Sigmoid colon (tissue), 7 donors: ENCODE data around the gene BBX. TPM values are rescaled to one million over a fixed set of nuclear protein-coding genes. Genes with fewer than 3 reads are reported as not detected.

Experiments
- DNase-seq: peaks from one replicate; pipeline ENCODE4 v3.0.0-alpha.2; 2019
- H3K27ac ChIP-seq, 4 donors: fragments of 200-600 bp; sonication (generic); one replicate each; pipeline ENCODE4 v1.5.1; 2016 to 2019; ENCODE audit warnings: mild to moderate bottlenecking in 1 of 4
- H3K27me3 ChIP-seq, 3 donors: fragments of 200-600 bp; sonication (generic); one replicate each; pipeline ENCODE4 v1.5.1; 2019; ENCODE audit warnings: mild to moderate bottlenecking in 1 of 3
- H3K36me3 ChIP-seq, 4 donors: fragments of 200-600 bp; sonication (generic); one replicate each; pipeline ENCODE4 v1.5.1; 2016 to 2019
- H3K4me1 ChIP-seq, 4 donors: fragments of 200-600 bp; sonication (generic); one replicate each; pipeline ENCODE4 v1.5.1; 2017 to 2019
- H3K4me3 ChIP-seq, 4 donors: fragments of 200-600 bp; sonication (generic); one replicate each; pipeline ENCODE4 v1.5.1; 2017 to 2019; ENCODE audit warnings: mild to moderate bottlenecking in 2 of 4, moderate library complexity in 1 of 4
- H3K9me3 ChIP-seq, 4 donors: fragments of 200-600 bp in 3 of 4; sonication (generic) in 3 of 4; one replicate each; pipeline versions ENCODE4 v1.5.1 to v1.6.1; 2013 to 2019
- EP300 ChIP-seq, 4 donors: sonication (generic); formaldehyde crosslinking; IDR thresholded peaks; one replicate each; pipeline ENCODE4 v1.6.1; 2017; ENCODE audit warnings: antibody characterized with exemption in 4 of 4
- POLR2A ChIP-seq, 2 donors: fragments of 450-650 bp; IDR thresholded peaks; one replicate each; pipeline ENCODE4 v1.6.1; 2016; ENCODE audit warnings: antibody characterized with exemption in 2 of 2, mild to moderate bottlenecking in 2 of 2, moderate library complexity in 2 of 2
- POLR2AphosphoS5 ChIP-seq, 4 donors: sonication (generic); formaldehyde crosslinking; IDR thresholded peaks; one replicate each; pipeline ENCODE4 v1.6.1; 2017; ENCODE audit warnings: antibody characterized with exemption in 4 of 4
- WGBS, 2 donors: extraction: QIAGEN DNeasy Blood & Tissue Kit; methylation state at CpG; one replicate each; pipeline ENCODE4 v1.1.7; 2013; 5-methylcytosine and 5-hydroxymethylcytosine counted together
- intact Hi-C: fragments of 100-400 bp; cut with DNase I; formaldehyde crosslinking; loops from one replicate; pipeline ENCODE4 v1.15.1; 2023
- polyA plus RNA-seq, 3 donors: library from polyadenylated mRNA; stranded (reverse); fragments of 200-250 nt; gene quantifications; one replicate each; pipeline ENCODE4 v1.2.3, GENCODE V29; 2013
- total RNA-seq, 4 donors: library from RNA; depleted of rRNA; stranded (reverse); fragments of >200 nt; gene quantifications; one replicate each; pipeline ENCODE4 v1.1.0, GENCODE V29; 2016
- TF ChIP-seq, protein P1 (sequence below), 4 experiments: fragments of 450-650 bp in 3 of 4; fragments of 200-600 bp in 1 of 4; IDR thresholded peaks; one replicate each; pipeline ENCODE4 v1.5.1; 2016 to 2019; ENCODE audit warnings: antibody characterized with exemption in 4 of 4, mild to moderate bottlenecking in 3 of 4, moderate library complexity in 2 of 4
- donor health status: healthy with polysubstance abuse.
- donor health status: Bipolar disorder and iron deficiency.
- donor health status: healthy.

The BBX gene
- total and polyA plus RNA-seq, 7 donors, result 3.0 to 93.3 (median 71.1) TPM

- DNase-seq, result no peak
- H3K4me1 ChIP-seq, result no peaks in the 10 kb centered on the region
- H3K36me3 ChIP-seq, result no peaks in the 10 kb centered on the region
- H3K27ac ChIP-seq, result no peak overlapping the region
- H3K4me3 ChIP-seq, result no peak overlapping the region
- no peaks in the 10 kb centered on the region for H3K27me3 ChIP-seq
- no peaks in the 10 kb centered on the region for H3K9me3 ChIP-seq
- WGBS, 2 donors, result 56 to 64% methylated on average over 1 of the region's 1 CpG
- no peak for TF ChIP-seq POLR2A (IDR thresholded peaks at IDR 0.05)
- TF ChIP-seq, protein P1, sequence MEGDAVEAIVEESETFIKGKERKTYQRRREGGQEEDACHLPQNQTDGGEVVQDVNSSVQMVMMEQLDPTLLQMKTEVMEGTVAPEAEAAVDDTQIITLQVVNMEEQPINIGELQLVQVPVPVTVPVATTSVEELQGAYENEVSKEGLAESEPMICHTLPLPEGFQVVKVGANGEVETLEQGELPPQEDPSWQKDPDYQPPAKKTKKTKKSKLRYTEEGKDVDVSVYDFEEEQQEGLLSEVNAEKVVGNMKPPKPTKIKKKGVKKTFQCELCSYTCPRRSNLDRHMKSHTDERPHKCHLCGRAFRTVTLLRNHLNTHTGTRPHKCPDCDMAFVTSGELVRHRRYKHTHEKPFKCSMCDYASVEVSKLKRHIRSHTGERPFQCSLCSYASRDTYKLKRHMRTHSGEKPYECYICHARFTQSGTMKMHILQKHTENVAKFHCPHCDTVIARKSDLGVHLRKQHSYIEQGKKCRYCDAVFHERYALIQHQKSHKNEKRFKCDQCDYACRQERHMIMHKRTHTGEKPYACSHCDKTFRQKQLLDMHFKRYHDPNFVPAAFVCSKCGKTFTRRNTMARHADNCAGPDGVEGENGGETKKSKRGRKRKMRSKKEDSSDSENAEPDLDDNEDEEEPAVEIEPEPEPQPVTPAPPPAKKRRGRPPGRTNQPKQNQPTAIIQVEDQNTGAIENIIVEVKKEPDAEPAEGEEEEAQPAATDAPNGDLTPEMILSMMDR (IDR thresholded peaks at IDR 0.05), result no peak
- no peak for TF ChIP-seq POLR2AphosphoS5 (IDR thresholded peaks at IDR 0.05)
- TF ChIP-seq EP300 (IDR thresholded peaks at IDR 0.05), result no peak
- intact Hi-C loops, result no loop called here
Observed at GRCh38 chr3:107581230-107581629, 58.5 kb downstream of the BBX start.

GRCh38 chr3:107588217-107588616, 65.5 kb downstream of the BBX start:
- no peak for DNase-seq
- no peak overlapping the region for H3K27ac ChIP-seq
- H3K9me3 ChIP-seq, result no peaks in the 10 kb centered on the region
- no peaks in the 10 kb centered on the region for H3K36me3 ChIP-seq
- H3K4me3 ChIP-seq, result no peak overlapping the region
- H3K27me3 ChIP-seq, result no peaks in the 10 kb centered on the region
- 18 to 56% methylated on average over 1 of the region's 1 CpG for WGBS, 2 donors
- TF ChIP-seq POLR2AphosphoS5 (IDR thresholded peaks at IDR 0.05), result no peak
- no peak for TF ChIP-seq POLR2A (IDR thresholded peaks at IDR 0.05)
- no peak for TF ChIP-seq EP300 (IDR thresholded peaks at IDR 0.05)
- TF ChIP-seq, protein P1 (IDR thresholded peaks at IDR 0.05), result no peak
- no peaks in the 10 kb centered on the region for H3K4me1 ChIP-seq
- intact Hi-C loops, result no loop called here

GRCh38 chr3:107589454-107589853, 66.7 kb downstream of the BBX start:
- H3K9me3 ChIP-seq, result no peaks in the 10 kb centered on the region
- WGBS, 2 donors, result 44 to 77% methylated on average over 1 of the region's 1 CpG
- H3K4me3 ChIP-seq, result no peak overlapping the region
- no peaks in the 10 kb centered on the region for H3K36me3 ChIP-seq
- intact Hi-C loops, result no loop called here
- TF ChIP-seq POLR2AphosphoS5 (IDR thresholded peaks at IDR 0.05) (no peak), POLR2A (IDR thresholded peaks at IDR 0.05) (no peak), EP300 (IDR thresholded peaks at IDR 0.05) (no peak)
- TF ChIP-seq, protein P1 (IDR thresholded peaks at IDR 0.05), result no peak
- H3K27ac ChIP-seq, result no peak overlapping the region
- no peaks in the 10 kb centered on the region for H3K27me3 ChIP-seq
- DNase-seq, result no peak
- H3K4me1 ChIP-seq, result no peaks in the 10 kb centered on the region

DNA sequence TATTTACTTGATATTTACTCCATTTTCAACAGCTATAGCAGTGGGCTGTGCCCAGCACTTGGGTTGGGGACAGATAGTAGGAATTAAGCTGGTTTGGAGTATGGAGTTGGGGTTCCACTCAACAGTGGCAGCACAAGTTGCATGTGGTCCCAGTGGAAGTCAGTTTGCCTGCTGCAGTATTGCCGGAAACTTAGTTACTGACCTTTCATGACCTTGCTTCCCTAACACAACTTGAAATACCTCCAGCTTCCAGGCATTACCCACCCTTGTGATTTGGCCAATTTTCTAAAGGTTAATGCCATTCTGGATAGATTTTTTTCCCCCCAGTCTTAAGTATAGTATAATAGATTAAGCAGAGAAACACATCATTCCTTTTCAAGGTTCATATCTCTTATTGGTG, 68.0 kb downstream of the BBX start:
- Histone ChIP-seq H3K4me3 (no peak overlapping the region), H3K36me3 (no peaks in the 10 kb centered on the region), H3K27ac (no peak overlapping the region), H3K27me3 (no peaks in the 10 kb centered on the region), H3K4me1 (peaks cover 0 to 8% (median 2%) of the 10 kb centered on the region in 4 donors), H3K9me3 (no peaks in the 10 kb centered on the region)
- TF ChIP-seq POLR2AphosphoS5 (IDR thresholded peaks at IDR 0.05) (no peak), EP300 (IDR thresholded peaks at IDR 0.05) (no peak), POLR2A (IDR thresholded peaks at IDR 0.05) (no peak)
- TF ChIP-seq, protein P1 (IDR thresholded peaks at IDR 0.05), result no peak
- DNase-seq, result no peak
- intact Hi-C loops, result no loop called here
- 93 to 95% methylated on average over 1 of the region's 1 CpG for WGBS, 2 donors

DNA sequence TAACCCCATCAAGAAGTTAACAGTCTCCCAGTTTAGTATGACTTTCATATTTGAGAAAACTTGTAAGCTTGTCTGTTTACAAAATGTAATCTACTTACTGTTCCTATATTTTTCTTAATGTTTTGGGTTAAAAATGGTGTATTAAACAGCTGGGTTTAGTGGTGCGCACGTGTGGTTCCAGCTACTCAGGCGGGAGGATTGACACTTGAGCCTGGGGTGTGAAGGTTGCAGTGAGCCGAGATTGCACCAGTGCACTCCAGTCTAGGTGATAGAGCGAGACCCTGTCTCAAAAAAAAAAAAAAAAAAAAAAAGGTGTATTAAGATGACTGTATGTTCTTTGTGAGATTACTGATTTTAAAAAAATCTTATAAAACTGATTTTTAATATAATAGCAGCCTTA, 69.3 kb downstream of the BBX start:
- intact Hi-C loops, result no loop called here
- H3K27ac ChIP-seq, result no peak overlapping the region
- H3K9me3 ChIP-seq, result no peaks in the 10 kb centered on the region
- DNase-seq, result no peak
- no peaks in the 10 kb centered on the region for H3K36me3 ChIP-seq
- no peaks in the 10 kb centered on the region for H3K27me3 ChIP-seq
- TF ChIP-seq EP300 (IDR thresholded peaks at IDR 0.05) (no peak), POLR2AphosphoS5 (IDR thresholded peaks at IDR 0.05) (no peak), POLR2A (IDR thresholded peaks at IDR 0.05) (no peak)
- TF ChIP-seq, protein P1 (IDR thresholded peaks at IDR 0.05), result no peak
- H3K4me1 ChIP-seq, result peaks cover 0 to 8% (median 2%) of the 10 kb centered on the region in 4 donors
- no peak overlapping the region for H3K4me3 ChIP-seq
- 94 to 97% methylated on average over 5 of the region's 5 CpGs for WGBS, 2 donors
